Spleen (tissue), 11 donors: ENCODE results near the gene CA9. TPM values are rescaled to one million over a fixed set of nuclear protein-coding genes. Genes with fewer than 3 reads are reported as not detected.

Source experiments
- DNase-seq: peaks from one replicate; pipeline ENCODE4 v3.0.0-alpha.2; 2020
- H3K27ac ChIP-seq, 8 donors: fragments of 200-600 bp; sonication (generic) in 7 of 8; 1 replicate in 4 of 8; 2 replicates in 4 of 8; pipeline versions ENCODE4 v1.5.0 to v1.8.0; 2016 to 2021; ENCODE audit warnings: inconsistent platforms in 4 of 8, mild to moderate bottlenecking in 4 of 8, moderate library complexity in 1 of 8
- H3K27me3 ChIP-seq, 7 donors: fragments of 200-600 bp; sonication (generic) in 6 of 7; replicated peaks in 1 of 7; 1 replicate in 4 of 7; 2 replicates in 3 of 7; pipeline versions ENCODE4 v1.5.0 to v1.8.0; 2016 to 2021; ENCODE audit warnings: inconsistent platforms in 3 of 7, mild to moderate bottlenecking in 1 of 7
- H3K36me3 ChIP-seq, 6 donors: fragments of 200-600 bp; sonication (generic) in 5 of 6; 1 replicate in 4 of 6; 2 replicates in 2 of 6; pipeline versions ENCODE4 v1.5.0 to v1.8.0; 2016 to 2021; ENCODE audit warnings: inconsistent platforms in 2 of 6
- H3K4me1 ChIP-seq, 6 donors: fragments of 200-600 bp; sonication (generic) in 5 of 6; 1 replicate in 3 of 6; 2 replicates in 3 of 6; pipeline versions ENCODE4 v1.5.0 to v1.8.0; 2016 to 2021; ENCODE audit warnings: inconsistent platforms in 3 of 6
- H3K4me3 ChIP-seq, 8 donors: fragments of 200-600 bp; sonication (generic) in 7 of 8; 1 replicate in 4 of 8; 2 replicates in 4 of 8; pipeline versions ENCODE4 v1.5.0 to v1.8.0; 2016 to 2021; ENCODE audit warnings: inconsistent platforms in 4 of 8, mild to moderate bottlenecking in 4 of 8, moderate library complexity in 2 of 8
- H3K9me3 ChIP-seq, 8 donors: fragments of 200-600 bp; sonication (generic) in 7 of 8; 1 replicate in 4 of 8; 2 replicates in 4 of 8; pipeline versions ENCODE4 v1.5.0 to v1.8.0; 2016 to 2021; ENCODE audit warnings: inconsistent platforms in 4 of 8
- CTCF ChIP-seq, 11 experiments: fragments of 200-600 bp in 7 of 11; fragments of 450-650 bp in 4 of 11; sonication (generic) in 4 of 11; IDR thresholded peaks in 8 of 11; conservative IDR thresholded peaks in 3 of 11; 1 replicate in 7 of 11; 2 replicates in 4 of 11; pipeline versions ENCODE4 v1.4.0 to v1.8.0; 2016 to 2021; ENCODE audit warnings: antibody characterized with exemption in 11 of 11, inconsistent platforms in 4 of 11, mild to moderate bottlenecking in 1 of 11
- POLR2A ChIP-seq, 3 donors: fragments of 450-650 bp; IDR thresholded peaks; one replicate each; pipeline ENCODE4 v1.5.1; 2017; ENCODE audit warnings: antibody characterized with exemption in 3 of 3, mild to moderate bottlenecking in 1 of 3
- POLR2AphosphoS5 ChIP-seq, 3 donors: sonication (generic); formaldehyde crosslinking; IDR thresholded peaks; one replicate each; pipeline ENCODE4 v1.5.1; 2017; ENCODE audit warnings: antibody characterized with exemption in 3 of 3
- WGBS, 5 donors: extraction: QIAGEN DNeasy Blood & Tissue Kit in 3 of 5; methylation state at CpG; one replicate each; pipeline versions ENCODE4 v1.1.5 to v1.1.7; 2013 to 2018; 5-methylcytosine and 5-hydroxymethylcytosine counted together
- intact Hi-C: fragments of 100-400 bp; cut with DNase I; formaldehyde crosslinking; loops from one replicate; pipeline ENCODE4 v1.15.0; 2023; ENCODE audit warnings: low total_unique reads
- polyA plus RNA-seq, 3 donors: library from polyadenylated mRNA; stranded (reverse); fragments of 200-250 nt; gene quantifications; one replicate each; pipeline ENCODE4 v1.2.1, GENCODE V29; 2013
- total RNA-seq, 7 donors: library from RNA; depleted of rRNA in 3 of 7; stranded (reverse); fragments of >200 nt in 3 of 7; fragmentation: NEBNext Ultra II Directional in 4 of 7; extraction: Animal tissue kit (Norgen Biotek cat#: 25700) in 4 of 7; gene quantifications; one replicate each; pipeline versions ENCODE4 v1.1.0 to v1.2.1, GENCODE V29; 2016 to 2021
- donor health status: healthy with polysubstance abuse.
- donor health status: DM: no; HTN: no; CAD: no; lungs with moderate emphysema.
- donor health status: DM: no; HTN: no; CAD: no.
- donor health status: Bipolar disorder and iron deficiency.
- donor health status: healthy.
- donor health status: DM: no; HTN: no; CAD: no.
- donor health status: DM: yes; HTN: yes; CAD: no.

The CA9 gene
- total and polyA plus RNA-seq, 10 donors, result 0.26 to 0.30 TPM; not detected in 8

- Histone ChIP-seq H3K27ac (no peak overlapping the region), H3K4me3 (no peak overlapping the region), H3K36me3 (peaks cover 0 to 39% (median 7%) of the 10 kb centered on the region in 6 donors), H3K27me3 (no peaks in the 10 kb centered on the region), H3K4me1 (peaks cover 0 to 29% (median 4%) of the 10 kb centered on the region in 6 donors), H3K9me3 (no peaks in the 10 kb centered on the region)
- intact Hi-C loops, result no loop called here
- no peak for TF ChIP-seq POLR2AphosphoS5 (IDR thresholded peaks at IDR 0.05)
- TF ChIP-seq POLR2A (IDR thresholded peaks at IDR 0.05), result no peak
- TF ChIP-seq CTCF (IDR thresholded peaks at IDR 0.05 in 8 of 11, conservative IDR thresholded peaks at IDR 0.05 in 3 of 11), result no peak
- 83 to 94% (median 91%) methylated on average over 10 of the region's 10 CpGs for WGBS, 5 donors
- DNase-seq, result peak; percentile 34
Observed at GRCh38 chr9:35682520-35683315, 9.0 kb downstream of the CA9 start.

- no peak overlapping the region for H3K4me3 ChIP-seq
- intact Hi-C loops, result no loop called here
Observed at GRCh38 chr9:35683323-35683722, 9.6 kb downstream of the CA9 start.

GRCh38 chr9:35684921-35685320 lies 11.2 kb downstream of the CA9 start:
- DNase-seq, result peak; percentile 47

More at GRCh38 chr9:35683323-35683722, 9.6 kb downstream of the CA9 start:
- 71 to 89% (median 85%) methylated on average over 2 of the region's 2 CpGs for WGBS, 5 donors
- no peaks in the 10 kb centered on the region for H3K9me3 ChIP-seq
- DNase-seq, result peak; percentile 6
- H3K27ac ChIP-seq, result no peak overlapping the region
- no peak for TF ChIP-seq CTCF (IDR thresholded peaks at IDR 0.05 in 8 of 11, conservative IDR thresholded peaks at IDR 0.05 in 3 of 11)
- no peak for TF ChIP-seq POLR2AphosphoS5 (IDR thresholded peaks at IDR 0.05)
- TF ChIP-seq POLR2A (IDR thresholded peaks at IDR 0.05), result no peak
- peaks cover 0 to 39% (median 7%) of the 10 kb centered on the region in 6 donors for H3K36me3 ChIP-seq
- peaks cover 0 to 35% (median 4%) of the 10 kb centered on the region in 6 donors for H3K4me1 ChIP-seq
- H3K27me3 ChIP-seq, result no peaks in the 10 kb centered on the region

More at GRCh38 chr9:35684921-35685320, 11.2 kb downstream of the CA9 start:
- Histone ChIP-seq H3K4me1 (peaks cover 0 to 51% (median 10%) of the 10 kb centered on the region in 6 donors), H3K27ac (no peak overlapping the region), H3K9me3 (no peaks in the 10 kb centered on the region), H3K36me3 (peaks cover 0 to 39% (median 7%) of the 10 kb centered on the region in 6 donors), H3K27me3 (peaks cover 0 to 4% (median 0%) of the 10 kb centered on the region in 7 donors), H3K4me3 (no peak overlapping the region)
- no peak for TF ChIP-seq POLR2AphosphoS5 (IDR thresholded peaks at IDR 0.05)
- TF ChIP-seq CTCF (IDR thresholded peaks at IDR 0.05 in 8 of 11, conservative IDR thresholded peaks at IDR 0.05 in 3 of 11), result no peak
- TF ChIP-seq POLR2A (IDR thresholded peaks at IDR 0.05), result no peak
- intact Hi-C loops, result no loop called here
- WGBS, 5 donors, result 93 to 97% (median 95%) methylated on average over 7 to 10 of the region's 10 CpGs
